ENCODE results near the gene LLGL2.
A peak's percentile ranks its signal among the peaks of the same experiment; 100 is the strongest.
"Not testable (repeated sequence)": the region's sequence is repeated elsewhere in the genome, so short reads cannot be mapped to it uniquely, and the experiment has no call there.

Gene LLGL2

GRCh38 chr17:75524970-75525805, at the start of gene LLGL2:
Gene LLGL2 (plus strand): TSS chr17:75525697. CDS start chr17:75543427, 17,730 bp downstream.
- no peak within 1 kb of the TSS for H3K27ac Mint-ChIP-seq (ENCODE audit: low read depth)
- ATAC-seq (replicated peaks; ENCODE audit: extremely low read depth, poor library complexity, severe bottlenecking): peak; percentile 90
- peak; percentile 62 to 77 for DNase-seq (ENCODE audit: low spot score in 2 of 2)
- peaks cover 11% of the 10 kb centered on the region for H3K4me1 Mint-ChIP-seq
- H3K36me3 Mint-ChIP-seq (ENCODE audit: insufficient read depth): peaks cover 14% of the 10 kb centered on the region
- H3K4me3 Mint-ChIP-seq: peak within 1 kb of the TSS; percentile 81
- no peaks in the 10 kb centered on the region for H3K9me3 Mint-ChIP-seq
- no peaks in the 10 kb centered on the region for H3K27me3 Mint-ChIP-seq

GRCh38 chr17:75475851-75476250, 49.6 kb upstream of the LLGL2 start:
- peak overlapping the region; percentile 2 for H3K27ac Mint-ChIP-seq (ENCODE audit: low read depth)
- no peaks in the 10 kb centered on the region for H3K9me3 Mint-ChIP-seq
- peaks cover 18% of the 10 kb centered on the region for H3K4me1 Mint-ChIP-seq
- H3K36me3 Mint-ChIP-seq (ENCODE audit: insufficient read depth): peaks cover 11% of the 10 kb centered on the region
- no peak overlapping the region for H3K4me3 Mint-ChIP-seq
- ATAC-seq (replicated peaks; ENCODE audit: extremely low read depth, poor library complexity, severe bottlenecking): no peak
- H3K27me3 Mint-ChIP-seq: no peaks in the 10 kb centered on the region
- DNase-seq (ENCODE audit: low spot score in 2 of 2): no peak

GRCh38 chr17:75476271-75476671, 49.2 kb upstream of the LLGL2 start:
- peak overlapping the region; percentile 2 for H3K27ac Mint-ChIP-seq (ENCODE audit: low read depth)
- H3K27me3 Mint-ChIP-seq: no peaks in the 10 kb centered on the region
- no peak overlapping the region for H3K4me3 Mint-ChIP-seq
- ATAC-seq (replicated peaks; ENCODE audit: extremely low read depth, poor library complexity, severe bottlenecking) (no peak), DNase-seq (ENCODE audit: low spot score in 2 of 2) (no peak)
- peaks cover 8% of the 10 kb centered on the region for H3K36me3 Mint-ChIP-seq (ENCODE audit: insufficient read depth)
- no peaks in the 10 kb centered on the region for H3K9me3 Mint-ChIP-seq
- H3K4me1 Mint-ChIP-seq: peaks cover 22% of the 10 kb centered on the region

- H3K9me3 Mint-ChIP-seq: no peaks in the 10 kb centered on the region
- DNase-seq (ENCODE audit: low spot score in 2 of 2) (no peak), ATAC-seq (replicated peaks; ENCODE audit: extremely low read depth, poor library complexity, severe bottlenecking) (no peak)
- peaks cover 22% of the 10 kb centered on the region for H3K4me1 Mint-ChIP-seq
- peaks cover 8% of the 10 kb centered on the region for H3K36me3 Mint-ChIP-seq (ENCODE audit: insufficient read depth)
- H3K27ac Mint-ChIP-seq (ENCODE audit: low read depth): peak overlapping the region; percentile 2
- H3K4me3 Mint-ChIP-seq: no peak overlapping the region
- H3K27me3 Mint-ChIP-seq: no peaks in the 10 kb centered on the region
These were observed 48.6 kb upstream of the LLGL2 start for GRCh38 chr17:75476752-75477489.

GRCh38 chr17:75477490-75477862, 48.0 kb upstream of the LLGL2 start:
- H3K4me1 Mint-ChIP-seq: peaks cover 20% of the 10 kb centered on the region
- not testable (repeated sequence) for H3K36me3 Mint-ChIP-seq (ENCODE audit: insufficient read depth); ATAC-seq (replicated peaks; ENCODE audit: extremely low read depth, poor library complexity, severe bottlenecking); H3K27ac Mint-ChIP-seq (ENCODE audit: low read depth); H3K9me3 Mint-ChIP-seq; H3K27me3 Mint-ChIP-seq; DNase-seq (ENCODE audit: low spot score in 2 of 2); H3K4me3 Mint-ChIP-seq

GRCh38 chr17:75478508-75478907, 47.0 kb upstream of the LLGL2 start:
- Mint-ChIP-seq H3K36me3 (ENCODE audit: insufficient read depth) (peaks cover 5% of the 10 kb centered on the region), H3K27me3 (no peaks in the 10 kb centered on the region), H3K4me1 (peaks cover 21% of the 10 kb centered on the region), H3K27ac (ENCODE audit: low read depth) (no peak overlapping the region), H3K4me3 (no peak overlapping the region), H3K9me3 (no peaks in the 10 kb centered on the region)
- ATAC-seq (replicated peaks; ENCODE audit: extremely low read depth, poor library complexity, severe bottlenecking): no peak
- DNase-seq (ENCODE audit: low spot score in 2 of 2): no peak

GRCh38 chr17:75480281-75480680, 45.2 kb upstream of the LLGL2 start:
- H3K27ac Mint-ChIP-seq (ENCODE audit: low read depth): peak overlapping the region; percentile 89
- ATAC-seq (replicated peaks; ENCODE audit: extremely low read depth, poor library complexity, severe bottlenecking): no peak

GRCh38 chr17:75481194-75482068, 44.1 kb upstream of the LLGL2 start:
- ATAC-seq (replicated peaks; ENCODE audit: extremely low read depth, poor library complexity, severe bottlenecking) (no peak), DNase-seq (ENCODE audit: low spot score in 2 of 2) (no peak)
- Mint-ChIP-seq H3K36me3 (ENCODE audit: insufficient read depth) (peaks cover 5% of the 10 kb centered on the region), H3K4me3 (no peak overlapping the region), H3K27me3 (no peaks in the 10 kb centered on the region), H3K9me3 (no peaks in the 10 kb centered on the region), H3K27ac (ENCODE audit: low read depth) (peak overlapping the region; percentile 89), H3K4me1 (peaks cover 24% of the 10 kb centered on the region)

More at GRCh38 chr17:75480281-75480680, 45.2 kb upstream of the LLGL2 start:
- Mint-ChIP-seq H3K27me3 (no peaks in the 10 kb centered on the region), H3K9me3 (no peaks in the 10 kb centered on the region), H3K4me1 (peaks cover 21% of the 10 kb centered on the region), H3K36me3 (ENCODE audit: insufficient read depth) (peaks cover 5% of the 10 kb centered on the region), H3K4me3 (no peak overlapping the region)
- no peak for DNase-seq (ENCODE audit: low spot score in 2 of 2)

GRCh38 chr17:75482098-75482942, 43.2 kb upstream of the LLGL2 start:
- peak overlapping the region; percentile 54 for H3K27ac Mint-ChIP-seq (ENCODE audit: low read depth)
- peaks cover 5% of the 10 kb centered on the region for H3K36me3 Mint-ChIP-seq (ENCODE audit: insufficient read depth)
- DNase-seq (ENCODE audit: low spot score in 2 of 2) (no peak), ATAC-seq (replicated peaks; ENCODE audit: extremely low read depth, poor library complexity, severe bottlenecking) (no peak)
- peaks cover 27% of the 10 kb centered on the region for H3K4me1 Mint-ChIP-seq
- H3K9me3 Mint-ChIP-seq: no peaks in the 10 kb centered on the region
- no peaks in the 10 kb centered on the region for H3K27me3 Mint-ChIP-seq
- H3K4me3 Mint-ChIP-seq: no peak overlapping the region

GRCh38 chr17:75485688-75486087, 39.8 kb upstream of the LLGL2 start:
- ATAC-seq (replicated peaks; ENCODE audit: extremely low read depth, poor library complexity, severe bottlenecking): no peak
- Mint-ChIP-seq H3K36me3 (ENCODE audit: insufficient read depth) (peaks cover 1% of the 10 kb centered on the region), H3K9me3 (no peaks in the 10 kb centered on the region), H3K27ac (ENCODE audit: low read depth) (no peak overlapping the region), H3K4me1 (peaks cover 37% of the 10 kb centered on the region), H3K4me3 (no peak overlapping the region), H3K27me3 (no peaks in the 10 kb centered on the region)
- DNase-seq (ENCODE audit: low spot score in 2 of 2): no peak

- no peak overlapping the region for H3K4me3 Mint-ChIP-seq
- no peak for ATAC-seq (replicated peaks; ENCODE audit: extremely low read depth, poor library complexity, severe bottlenecking)
- H3K27me3 Mint-ChIP-seq: no peaks in the 10 kb centered on the region
- DNase-seq (ENCODE audit: low spot score in 2 of 2): no peak
- peak overlapping the region; percentile 96 for H3K27ac Mint-ChIP-seq (ENCODE audit: low read depth)
- H3K9me3 Mint-ChIP-seq: no peaks in the 10 kb centered on the region
- H3K4me1 Mint-ChIP-seq: peaks cover 32% of the 10 kb centered on the region
- H3K36me3 Mint-ChIP-seq (ENCODE audit: insufficient read depth): peaks cover 1% of the 10 kb centered on the region
These were observed 39.3 kb upstream of the LLGL2 start for GRCh38 chr17:75486151-75486550.

Data from central memory CD8-positive, alpha-beta T cell (primary cell).